OCI-LY7 (cell line): ENCODE data around the gene APOO.

Experiments
- CTCF ChIP-seq: fragments of 200-600 bp; sonication (generic); conservative IDR thresholded peaks from 2 replicates; pipeline ENCODE4 v1.5.1; 2014; ENCODE audit warnings: mild to moderate bottlenecking, antibody characterized with exemption, low read length, moderate library complexity, mixed read lengths
- EZH2phosphoT487 ChIP-seq: fragments of 200-600 bp; sonication (generic); IDR thresholded peaks from 2 replicates; pipeline ENCODE4 v1.6.1; 2018; ENCODE audit warnings: low read depth, borderline replicate concordance, mild to moderate bottlenecking, mixed run types, antibody characterized with exemption, low read length, moderate library complexity, mixed read lengths

- TF ChIP-seq CTCF (no peak), EZH2phosphoT487 (no peak)
Observed at GRCh38 chrX:23810279-23810678, 97.5 kb downstream of the APOO start.
